HG03175 (cell line): Measurements from ENCODE around the gene IDH3G.

Source experiments
- ATAC-seq: cut with Tn5 transposase; IDR thresholded peaks from one replicate; pipeline ENCODE4 v1.9.1; 2021; ENCODE audit warnings: mild to moderate bottlenecking, moderate library complexity; ENCODE audit not compliant: unreplicated experiment

The IDH3G gene

DNA sequence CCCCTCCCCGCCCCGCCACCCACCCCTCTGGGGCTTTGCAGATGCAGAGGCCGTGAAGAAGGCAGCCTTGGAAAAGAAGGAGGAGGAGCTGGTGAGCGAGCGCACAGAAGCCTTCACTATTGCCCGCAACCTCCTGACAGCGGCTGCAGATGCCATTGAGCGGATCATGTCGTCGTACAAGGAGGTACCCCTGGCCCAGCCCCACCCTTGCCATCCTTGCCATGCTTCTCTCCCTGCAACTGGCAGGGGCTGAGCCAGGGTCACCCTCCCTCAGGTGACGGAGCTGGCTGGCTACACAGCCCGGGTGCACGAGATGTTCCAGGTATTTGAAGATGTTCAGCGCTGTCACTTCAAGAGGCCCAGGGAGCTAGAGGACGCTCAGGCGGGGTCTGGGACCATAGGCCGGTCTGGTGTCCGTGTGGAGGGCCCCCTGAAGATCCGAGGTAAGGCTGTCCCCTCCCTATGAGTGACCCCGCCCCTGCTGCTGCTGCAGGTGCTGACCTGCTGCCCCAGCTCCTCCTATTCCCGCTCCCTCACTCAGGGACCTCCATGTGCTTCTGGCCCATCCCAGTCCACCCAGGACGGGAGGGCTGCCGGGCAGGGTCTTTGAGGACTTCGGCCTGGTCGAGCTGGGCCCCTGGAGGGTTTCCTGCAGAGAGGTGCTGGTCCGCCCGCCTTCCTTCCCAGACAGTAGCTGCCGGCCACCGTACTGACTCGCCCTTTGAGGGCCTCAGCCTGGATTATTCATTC lies 57.9 kb downstream of the IDH3G start:
- no peak for ATAC-seq
